ENCODE data around the gene MPDU1.

MPDU1 gene

DNA sequence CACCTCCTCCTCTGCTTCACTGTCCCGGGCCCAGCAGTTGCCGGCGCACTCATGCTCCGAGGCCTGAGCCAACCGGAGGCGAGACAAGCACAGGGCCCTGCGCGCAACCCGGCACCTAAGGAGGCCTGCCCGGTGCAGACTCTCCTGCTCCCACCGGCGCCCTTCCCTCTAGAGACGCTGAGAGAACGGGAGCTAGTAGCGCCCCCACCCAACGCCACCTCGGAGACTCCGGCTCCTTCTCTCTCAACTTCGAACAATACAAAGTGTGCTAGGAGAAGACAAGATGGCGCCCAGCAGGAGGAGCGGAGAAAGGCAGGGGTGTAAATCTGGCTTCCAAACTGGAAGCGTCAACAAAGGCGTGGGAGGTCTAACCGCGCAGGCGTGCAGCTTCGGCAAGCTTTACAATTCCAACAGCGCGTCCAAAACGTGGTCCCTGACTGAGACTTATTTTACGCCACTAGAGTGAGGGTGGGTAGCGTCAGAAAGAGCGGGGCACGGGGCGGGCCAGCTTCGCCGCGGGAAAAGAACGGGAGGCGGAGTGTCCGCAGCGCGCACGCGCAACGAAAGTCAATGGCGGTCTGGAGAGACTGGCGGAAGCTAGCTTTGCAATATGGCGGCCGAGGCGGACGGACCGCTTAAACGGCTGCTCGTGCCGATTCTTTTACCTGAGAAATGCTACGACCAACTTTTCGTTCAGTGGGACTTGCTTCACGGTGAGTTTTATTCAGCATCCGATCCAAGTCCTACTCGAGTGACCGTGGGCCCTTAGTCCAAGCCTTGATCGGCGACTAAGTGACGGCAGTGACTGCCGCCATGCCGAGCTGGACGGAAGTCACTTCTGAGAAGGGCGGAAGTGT lies at the start of gene MPDU1:
Gene MPDU1 (plus strand): TSS at position 600 of the 857 bp plus-strand sequence. CDS start 11 bp downstream, at position 611.
- FAIRE-seq (no peak), DNase-seq (ENCODE audit: insufficient read length, low spot score) (no peak)
- TF ChIP-seq POLR2A (IDR thresholded peaks at IDR 0.05; ENCODE audit: low read depth, low read length): peak; percentile 72; the same call in 1 of the 2 replicates

GRCh38 chr17:7538050-7538449 lies 45.6 kb upstream of the MPDU1 start:
- DNase-seq (ENCODE audit: insufficient read length, low spot score) (no peak), FAIRE-seq (no peak)
- TF ChIP-seq POLR2A (IDR thresholded peaks at IDR 0.05; ENCODE audit: low read depth, low read length): no peak

DNA sequence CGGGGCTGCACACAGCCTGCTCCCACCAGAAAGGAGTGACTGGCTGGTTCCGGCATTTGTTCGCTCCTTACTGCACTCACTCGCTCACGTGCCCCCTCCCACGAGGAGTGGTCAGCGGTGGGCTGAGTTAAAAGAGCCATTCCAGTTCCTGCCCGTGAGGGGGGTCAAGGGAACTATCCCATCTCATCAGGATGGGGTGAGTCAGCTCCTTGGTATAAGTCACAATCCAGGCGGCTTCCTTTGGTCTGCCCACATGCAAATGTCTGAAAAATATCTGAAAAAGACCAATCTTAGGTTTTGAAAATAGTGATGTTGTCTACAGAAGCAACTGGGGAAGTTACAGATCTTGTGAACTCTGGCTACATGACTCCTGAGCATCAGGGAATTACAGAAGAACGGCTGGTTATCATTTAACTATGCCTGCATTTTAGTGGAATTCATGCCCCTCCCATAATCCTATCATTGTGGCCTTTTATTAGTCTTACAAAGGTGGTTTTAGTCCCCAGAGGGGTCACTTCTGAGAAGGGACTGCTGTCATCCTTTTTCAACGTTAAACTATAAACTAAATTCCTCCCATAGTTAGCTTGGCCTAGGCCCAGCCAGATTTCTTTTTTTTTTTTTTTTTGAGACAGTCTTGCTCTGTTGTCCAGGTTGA lies 44.6 kb upstream of the MPDU1 start:
- no peak for FAIRE-seq
- no peak for TF ChIP-seq POLR2A (IDR thresholded peaks at IDR 0.05; ENCODE audit: low read depth, low read length)
- no peak for DNase-seq (ENCODE audit: insufficient read length, low spot score)

DNA sequence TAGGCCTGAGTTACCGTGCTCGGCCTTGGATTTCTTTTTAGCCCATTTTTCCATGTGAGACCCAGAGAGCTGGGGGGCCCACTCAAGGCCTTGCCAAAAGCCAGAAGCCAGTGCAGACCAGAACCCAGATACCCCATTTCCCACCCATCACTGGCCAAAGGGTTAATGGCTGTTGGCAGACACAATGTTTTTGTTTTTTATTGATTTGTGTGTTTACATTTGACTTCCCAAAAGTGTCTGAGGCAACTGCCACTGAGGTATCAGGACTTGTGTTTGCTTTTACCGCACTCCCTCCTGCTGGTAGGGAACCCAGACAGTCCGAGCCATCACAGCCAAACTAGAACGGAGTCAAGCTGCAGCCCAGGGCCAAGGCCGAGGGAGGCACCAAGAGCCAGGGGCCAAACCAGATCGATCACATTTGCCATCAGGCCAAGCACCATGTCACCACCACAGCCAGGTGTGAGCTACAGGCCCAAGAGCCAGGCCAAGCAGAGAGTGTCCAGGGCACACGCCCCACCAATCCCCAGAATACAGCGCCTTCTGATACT lies 42.5 kb upstream of the MPDU1 start:
- no peak for FAIRE-seq
- no peak for DNase-seq (ENCODE audit: insufficient read length, low spot score)
- TF ChIP-seq POLR2A (IDR thresholded peaks at IDR 0.05; ENCODE audit: low read depth, low read length): no peak

GRCh38 chr17:7544911-7545310 lies 38.7 kb upstream of the MPDU1 start:
- DNase-seq (ENCODE audit: insufficient read length, low spot score): no peak
- no peak for FAIRE-seq
- no peak for TF ChIP-seq POLR2A (IDR thresholded peaks at IDR 0.05; ENCODE audit: low read depth, low read length)

DNA sequence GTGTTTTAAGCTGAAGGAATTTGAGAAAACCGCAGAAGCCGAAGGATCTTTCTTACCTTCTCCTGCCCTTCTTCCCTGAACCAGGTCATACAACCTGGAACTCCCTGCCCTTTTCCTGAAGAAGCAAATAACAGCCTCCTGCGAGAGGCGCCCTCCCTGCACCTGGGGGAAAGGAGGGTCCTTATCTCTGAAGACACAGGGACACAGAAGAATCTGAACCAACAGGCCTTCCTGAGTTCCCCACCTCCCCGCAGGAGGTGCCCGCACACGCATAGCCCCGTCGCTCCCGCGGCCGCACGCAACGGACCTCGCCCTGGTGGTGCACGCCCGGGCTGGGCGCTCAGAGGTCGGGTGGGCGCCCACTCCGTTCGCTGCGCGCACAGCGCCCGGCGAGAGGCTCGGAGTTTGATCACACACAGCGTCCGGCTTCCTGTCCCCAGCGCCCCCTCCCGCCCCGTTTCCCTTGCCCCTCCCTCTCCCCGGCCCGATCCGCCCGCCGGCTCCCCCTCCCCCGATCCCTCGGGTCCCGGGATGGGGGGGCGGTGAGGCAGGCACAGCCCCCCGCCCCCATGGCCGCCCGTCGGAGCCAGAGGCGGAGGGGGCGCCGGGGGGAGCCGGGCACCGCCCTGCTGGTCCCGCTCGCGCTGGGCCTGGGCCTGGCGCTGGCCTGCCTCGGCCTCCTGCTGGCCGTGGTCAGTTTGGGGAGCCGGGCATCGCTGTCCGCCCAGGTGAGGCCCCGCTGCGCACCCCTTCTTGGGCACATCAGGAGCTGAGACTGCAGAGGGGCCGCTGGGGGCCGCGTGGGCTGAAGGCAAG lies 34.9 kb upstream of the MPDU1 start, which contains the start of gene TNFSF12:
Gene TNFSF12 (plus strand): TSS at position 474 of the 816 bp plus-strand sequence. CDS start 96 bp downstream, at position 570.
- no peak for FAIRE-seq
- TF ChIP-seq POLR2A (IDR thresholded peaks at IDR 0.05; ENCODE audit: low read depth, low read length): peak; percentile 52
- peak; percentile 41 for DNase-seq (ENCODE audit: insufficient read length, low spot score)

GRCh38 chr17:7549401-7550055 lies 34.1 kb upstream of the MPDU1 start:
- DNase-seq (ENCODE audit: insufficient read length, low spot score) (no peak), FAIRE-seq (no peak)
- no peak for TF ChIP-seq POLR2A (IDR thresholded peaks at IDR 0.05; ENCODE audit: low read depth, low read length)

GRCh38 chr17:7550344-7550743 lies 33.3 kb upstream of the MPDU1 start:
- FAIRE-seq (no peak), DNase-seq (ENCODE audit: insufficient read length, low spot score) (no peak)
- TF ChIP-seq POLR2A (IDR thresholded peaks at IDR 0.05; ENCODE audit: low read depth, low read length): no peak

DNA sequence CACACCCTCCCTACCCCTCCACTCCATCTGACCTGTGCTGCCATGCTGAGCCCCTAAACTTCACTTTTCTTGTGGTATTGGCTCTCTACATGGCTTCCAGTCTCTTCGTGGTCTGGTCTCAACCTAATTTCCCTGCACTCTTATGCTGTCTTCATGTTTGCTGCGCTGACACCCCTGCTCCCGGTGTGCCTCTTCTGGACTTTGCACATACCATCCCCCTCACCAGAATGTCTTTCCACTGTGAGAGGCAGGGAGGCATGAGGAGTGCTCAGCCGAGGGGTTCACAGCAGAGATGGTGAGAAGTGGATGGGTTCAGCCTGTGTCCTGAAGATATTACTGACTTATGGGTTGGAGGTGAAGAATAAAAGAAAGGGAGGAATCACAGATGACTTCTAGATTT lies 32.3 kb upstream of the MPDU1 start:
- TF ChIP-seq POLR2A (IDR thresholded peaks at IDR 0.05; ENCODE audit: low read depth, low read length): no peak
- DNase-seq (ENCODE audit: insufficient read length, low spot score) (no peak), FAIRE-seq (no peak)

- no peak for DNase-seq (ENCODE audit: insufficient read length, low spot score)
- TF ChIP-seq POLR2A (IDR thresholded peaks at IDR 0.05; ENCODE audit: low read depth, low read length): no peak
- FAIRE-seq: no peak
Observed at GRCh38 chr17:7552621-7553051, 31.0 kb upstream of the MPDU1 start.

GRCh38 chr17:7553356-7553755 lies 30.3 kb upstream of the MPDU1 start:
- FAIRE-seq: no peak
- DNase-seq (ENCODE audit: insufficient read length, low spot score): no peak
- no peak for TF ChIP-seq POLR2A (IDR thresholded peaks at IDR 0.05; ENCODE audit: low read depth, low read length)

DNA sequence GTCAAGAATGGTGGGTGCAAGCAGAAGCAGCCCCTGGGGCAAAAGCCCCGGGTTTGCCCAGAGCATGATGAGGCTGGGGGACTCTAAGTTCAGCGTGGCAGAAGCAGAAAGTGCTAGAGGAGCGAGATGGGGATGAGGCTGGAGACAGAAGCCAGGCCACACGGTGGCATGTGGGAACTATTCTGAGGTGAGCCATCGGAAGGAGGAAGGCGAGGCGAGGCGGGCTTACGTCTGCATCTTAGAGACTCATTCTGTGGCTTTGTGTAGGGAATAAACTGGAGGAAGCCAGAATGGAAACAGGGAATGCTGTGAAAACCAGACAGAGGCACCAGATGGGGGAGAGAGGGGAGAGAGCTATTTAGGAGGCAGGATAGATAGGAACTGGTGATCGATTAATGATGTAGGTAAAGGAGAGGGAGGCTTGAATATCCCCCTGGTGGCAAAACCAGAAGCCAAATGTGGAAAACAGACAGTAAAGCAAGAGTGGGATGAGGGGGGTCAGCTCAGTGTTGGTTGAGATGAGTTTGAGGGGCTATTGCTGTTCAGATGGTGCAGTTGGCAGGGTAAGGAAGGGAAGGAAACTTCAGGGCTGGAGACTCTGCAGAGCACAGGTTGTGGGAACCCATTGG lies 28.2 kb upstream of the MPDU1 start:
- DNase-seq (ENCODE audit: insufficient read length, low spot score) (no peak), FAIRE-seq (no peak)
- TF ChIP-seq POLR2A (IDR thresholded peaks at IDR 0.05; ENCODE audit: low read depth, low read length): no peak

DNA sequence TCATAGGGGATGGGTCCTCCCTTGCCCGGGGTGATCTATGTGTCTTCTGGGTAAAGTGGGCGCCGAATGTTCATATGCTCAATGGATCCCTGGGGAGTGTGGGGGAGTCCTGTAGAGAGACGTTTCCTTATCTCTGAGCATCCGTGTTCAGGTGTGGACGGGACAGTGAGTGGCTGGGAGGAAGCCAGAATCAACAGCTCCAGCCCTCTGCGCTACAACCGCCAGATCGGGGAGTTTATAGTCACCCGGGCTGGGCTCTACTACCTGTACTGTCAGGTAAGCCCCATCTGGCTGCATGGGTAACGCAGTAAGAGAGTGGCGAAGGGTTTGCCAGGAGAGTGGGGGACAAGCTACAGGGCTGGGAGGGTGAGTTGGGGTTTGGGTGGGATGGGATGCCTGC lies 27.0 kb upstream of the MPDU1 start:
- no peak for TF ChIP-seq POLR2A (IDR thresholded peaks at IDR 0.05; ENCODE audit: low read depth, low read length)
- DNase-seq (ENCODE audit: insufficient read length, low spot score) (no peak), FAIRE-seq (no peak)
